Activated naive CD4-positive, alpha-beta T cell treated with anti-CD3 and anti-CD28 coated beads, Interleukin-2, amount 50 U/mL, for 72 hours (primary cell): ENCODE results near the gene ACOXL. TPM values are rescaled to one million over a fixed set of nuclear protein-coding genes. Genes with fewer than 3 reads are reported as not detected.
A peak's percentile ranks its signal among the peaks of the same experiment; 100 is the strongest.

Source experiments
- ATAC-seq, 2 donors: fragments of 150-1000 bp; cut with Tn5 transposase; 2 replicates each; pipeline ENCODE4 v1.10.0; 2021; ENCODE audit warnings: mild to moderate bottlenecking in 2 of 2, moderate library complexity in 2 of 2
- DNase-seq, 2 donors: peaks; one replicate each; pipeline ENCODE4 v3.0.0; 2021 to 2022; ENCODE audit warnings: low spot score in 2 of 2
- H3K27ac Mint-ChIP-seq, 2 donors: one replicate each; pipeline ENCODE4 v1.8.0; 2022; ENCODE audit warnings: mild to moderate bottlenecking in 2 of 2, mixed read lengths in 2 of 2
- H3K36me3 Mint-ChIP-seq, 2 donors: one replicate each; pipeline ENCODE4 v1.8.0; 2022; ENCODE audit warnings: mixed read lengths in 2 of 2
- H3K9me3 Mint-ChIP-seq, 2 donors: one replicate each; pipeline ENCODE4 v1.8.0; 2022; ENCODE audit warnings: mixed read lengths in 2 of 2
- total RNA-seq, 2 donors: library from RNA; stranded (reverse); gene quantifications; one replicate each; pipeline ENCODE4 v1.2.3, GENCODE V29; 2022

The ACOXL gene
- total RNA-seq, 2 donors from 2014 or later = 0.16 TPM; not detected in 1

GRCh38 chr2:110714452-110715224, 17.7 kb upstream of the ACOXL start:
- H3K27ac Mint-ChIP-seq = no peak overlapping the region
- H3K36me3 Mint-ChIP-seq = no peaks in the 10 kb centered on the region
- no peak for ATAC-seq
- no peak for DNase-seq
- H3K9me3 Mint-ChIP-seq = no peaks in the 10 kb centered on the region

DNA sequence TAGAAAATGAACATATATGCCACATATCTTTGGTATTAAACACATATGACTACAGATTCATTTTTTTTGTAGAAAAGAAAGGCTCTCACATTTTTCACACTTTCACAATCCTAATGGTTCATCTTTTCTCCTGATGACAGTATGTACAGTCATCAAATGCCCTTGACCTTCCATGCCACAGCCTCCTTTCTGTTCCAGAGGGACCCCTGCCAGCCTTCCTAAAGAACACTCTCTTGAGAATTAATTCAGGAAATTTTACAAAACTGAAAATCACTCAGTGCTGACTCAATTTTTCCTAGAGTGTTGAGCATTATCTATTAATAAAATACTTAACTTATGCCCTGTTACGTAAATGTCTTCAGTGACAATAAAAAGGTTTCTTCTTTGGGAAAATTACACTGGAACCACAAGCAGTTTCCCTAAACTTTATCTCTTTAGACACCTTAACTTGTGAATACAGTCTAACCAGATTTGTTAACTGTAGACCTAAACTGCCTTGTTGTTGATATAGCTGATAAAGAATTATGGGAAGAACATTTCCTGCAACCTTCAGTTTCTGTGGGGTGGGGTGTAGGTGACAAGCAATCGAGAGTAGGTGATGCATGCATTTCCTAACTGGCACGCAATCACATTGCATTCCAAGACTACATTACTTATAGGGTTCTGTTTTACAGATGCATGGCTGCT, 15.3 kb upstream of the ACOXL start:
- DNase-seq (no peak), ATAC-seq (no peak)
- Mint-ChIP-seq H3K36me3 (no peaks in the 10 kb centered on the region), H3K27ac (no peak overlapping the region), H3K9me3 (no peaks in the 10 kb centered on the region)

- H3K9me3 Mint-ChIP-seq = no peaks in the 10 kb centered on the region
- ATAC-seq (no peak), DNase-seq (no peak)
- H3K36me3 Mint-ChIP-seq = no peaks in the 10 kb centered on the region
- H3K27ac Mint-ChIP-seq = no peak overlapping the region
These were observed 14.6 kb upstream of the ACOXL start for GRCh38 chr2:110717734-110718133.

GRCh38 chr2:110718382-110718781, 14.0 kb upstream of the ACOXL start:
- no peak for DNase-seq
- H3K36me3 Mint-ChIP-seq = no peaks in the 10 kb centered on the region
- no peak overlapping the region for H3K27ac Mint-ChIP-seq
- no peaks in the 10 kb centered on the region for H3K9me3 Mint-ChIP-seq
- ATAC-seq = no peak

- H3K27ac Mint-ChIP-seq = no peak overlapping the region
- no peaks in the 10 kb centered on the region for H3K9me3 Mint-ChIP-seq
- DNase-seq (no peak), ATAC-seq (no peak)
- H3K36me3 Mint-ChIP-seq = no peaks in the 10 kb centered on the region
These were observed 13.4 kb upstream of the ACOXL start for GRCh38 chr2:110718990-110719389.

DNA sequence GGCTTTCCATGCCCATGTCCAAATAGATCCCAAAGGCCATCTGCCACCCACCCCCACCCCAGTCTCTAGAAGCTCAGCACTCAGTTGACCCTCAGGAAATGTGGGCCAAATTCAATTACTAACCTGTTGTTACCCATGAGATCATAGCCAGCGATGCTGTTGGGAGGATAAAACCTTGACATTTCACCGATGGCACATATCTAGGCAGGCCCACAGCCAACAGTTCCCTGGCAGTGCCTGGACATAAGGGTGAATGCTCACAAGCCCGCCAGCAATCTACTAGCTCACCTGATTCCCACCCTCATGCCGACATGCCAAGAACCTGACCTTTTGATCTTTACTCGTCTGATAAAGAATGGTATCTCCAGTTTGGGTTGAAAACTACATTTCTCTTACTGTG, 11.8 kb upstream of the ACOXL start:
- H3K9me3 Mint-ChIP-seq = no peaks in the 10 kb centered on the region
- ATAC-seq (no peak), DNase-seq (no peak)
- no peaks in the 10 kb centered on the region for H3K36me3 Mint-ChIP-seq
- H3K27ac Mint-ChIP-seq = no peak overlapping the region

- no peak for DNase-seq
- no peak for ATAC-seq
- Mint-ChIP-seq H3K27ac (no peak overlapping the region), H3K36me3 (no peaks in the 10 kb centered on the region), H3K9me3 (no peaks in the 10 kb centered on the region)
These were observed 7.6 kb upstream of the ACOXL start for GRCh38 chr2:110724820-110725219.

DNA sequence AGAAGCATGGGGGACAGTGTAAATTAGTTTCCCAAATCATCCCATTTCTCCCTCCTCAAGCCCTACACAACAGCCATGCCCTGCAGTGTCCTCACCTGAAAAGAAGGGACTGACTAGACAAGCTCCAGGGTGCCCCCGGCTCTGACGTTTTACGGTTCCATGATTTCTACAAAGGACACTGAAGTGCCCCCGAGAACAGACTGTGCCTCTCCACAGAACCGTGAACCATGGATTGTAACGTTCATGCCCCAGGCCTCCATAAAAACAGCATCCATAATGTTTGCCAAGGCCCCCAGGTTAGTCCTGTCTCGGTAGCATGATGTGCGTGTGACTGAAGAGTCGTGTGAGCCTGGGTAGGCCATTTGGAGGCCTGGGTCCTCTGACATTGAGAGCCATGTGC, 7.0 kb upstream of the ACOXL start:
- ATAC-seq = no peak
- H3K27ac Mint-ChIP-seq = no peak overlapping the region
- no peaks in the 10 kb centered on the region for H3K36me3 Mint-ChIP-seq
- H3K9me3 Mint-ChIP-seq = no peaks in the 10 kb centered on the region
- DNase-seq = no peak

GRCh38 chr2:110725859-110726258, 6.5 kb upstream of the ACOXL start:
- Mint-ChIP-seq H3K36me3 (no peaks in the 10 kb centered on the region), H3K9me3 (no peaks in the 10 kb centered on the region), H3K27ac (no peak overlapping the region)
- ATAC-seq (no peak), DNase-seq (no peak)

DNA sequence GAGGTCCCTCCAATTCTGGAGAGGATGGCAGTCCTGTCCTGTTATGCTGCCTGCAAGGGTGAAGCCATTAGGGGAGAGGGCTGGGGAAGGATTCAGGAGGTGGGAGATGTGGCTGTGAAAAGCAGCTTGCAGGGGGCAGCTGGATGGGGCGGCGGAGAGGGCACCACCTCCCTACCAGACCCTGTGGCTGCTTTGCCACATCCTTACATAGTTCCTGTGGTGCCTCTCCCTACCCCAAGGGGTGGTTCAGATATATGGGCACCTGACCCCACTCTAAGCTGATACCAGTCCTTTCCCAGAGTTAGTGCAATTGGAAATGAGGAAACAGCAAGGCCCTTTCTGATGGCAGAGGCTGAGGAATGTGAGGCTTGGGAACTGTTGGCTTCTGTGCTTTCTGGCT, 6.1 kb upstream of the ACOXL start:
- H3K9me3 Mint-ChIP-seq = no peaks in the 10 kb centered on the region
- peaks cover 0 to 3% of the 10 kb centered on the region in 2 donors for H3K36me3 Mint-ChIP-seq
- ATAC-seq (no peak), DNase-seq (no peak)
- no peak overlapping the region for H3K27ac Mint-ChIP-seq

DNA sequence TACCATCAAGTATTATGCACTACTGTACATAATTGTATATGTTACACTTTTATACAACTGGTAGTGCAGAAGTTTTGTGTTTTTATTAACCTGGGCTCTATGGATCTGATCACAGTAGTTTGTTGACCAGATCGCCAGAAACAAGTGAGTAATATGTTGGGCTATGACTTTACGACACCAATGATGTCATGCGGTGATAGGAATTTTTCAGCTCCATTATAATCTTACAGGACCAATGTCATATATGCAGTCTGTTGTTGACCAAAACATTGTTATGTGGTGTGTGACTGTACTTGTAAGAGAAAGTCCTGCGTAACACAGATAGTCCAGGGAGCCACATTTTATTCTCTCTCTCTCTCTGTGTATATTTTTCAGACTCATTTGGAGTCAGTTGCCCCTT, 4.5 kb upstream of the ACOXL start:
- H3K27ac Mint-ChIP-seq = no peak overlapping the region
- peaks cover 8 to 12% of the 10 kb centered on the region in 2 donors for H3K36me3 Mint-ChIP-seq
- DNase-seq = no peak
- H3K9me3 Mint-ChIP-seq = no peaks in the 10 kb centered on the region
- ATAC-seq = no peak

GRCh38 chr2:110729106-110729505, 3.3 kb upstream of the ACOXL start:
- no peak for ATAC-seq
- Mint-ChIP-seq H3K9me3 (no peaks in the 10 kb centered on the region), H3K27ac (no peak overlapping the region), H3K36me3 (peaks cover 8 to 12% of the 10 kb centered on the region in 2 donors)
- DNase-seq = no peak

DNA sequence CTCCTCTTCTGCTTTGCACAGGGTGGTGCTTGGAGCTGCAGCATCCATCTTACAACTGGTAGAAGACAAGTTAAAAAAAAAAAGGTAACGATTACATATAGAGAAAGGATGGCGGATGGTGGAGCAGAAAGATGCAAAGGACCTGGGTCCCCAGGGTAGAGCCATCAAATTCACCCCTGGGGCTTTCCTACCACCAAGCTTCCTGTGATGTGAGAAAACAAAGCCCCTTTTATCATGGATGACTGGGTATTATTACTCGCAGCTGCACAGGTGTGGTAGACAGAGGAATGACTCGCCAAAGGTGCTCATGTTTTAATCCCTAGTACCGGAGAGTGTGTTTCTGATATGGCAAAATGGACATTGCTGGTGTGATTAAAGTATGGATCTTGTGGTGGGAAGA, 1.3 kb upstream of the ACOXL start:
- Mint-ChIP-seq H3K9me3 (no peaks in the 10 kb centered on the region), H3K27ac (no peak overlapping the region), H3K36me3 (peaks cover 8 to 12% of the 10 kb centered on the region in 2 donors)
- DNase-seq (no peak), ATAC-seq (no peak)

- no peak overlapping the region for H3K27ac Mint-ChIP-seq
- no peak for ATAC-seq
- H3K36me3 Mint-ChIP-seq = peaks cover 8 to 29% of the 10 kb centered on the region in 2 donors
- DNase-seq = no peak
- peaks cover 5 to 7% of the 10 kb centered on the region in 2 donors for H3K9me3 Mint-ChIP-seq
These were observed 3.0 kb downstream of the ACOXL start for GRCh38 chr2:110735366-110735765.

DNA sequence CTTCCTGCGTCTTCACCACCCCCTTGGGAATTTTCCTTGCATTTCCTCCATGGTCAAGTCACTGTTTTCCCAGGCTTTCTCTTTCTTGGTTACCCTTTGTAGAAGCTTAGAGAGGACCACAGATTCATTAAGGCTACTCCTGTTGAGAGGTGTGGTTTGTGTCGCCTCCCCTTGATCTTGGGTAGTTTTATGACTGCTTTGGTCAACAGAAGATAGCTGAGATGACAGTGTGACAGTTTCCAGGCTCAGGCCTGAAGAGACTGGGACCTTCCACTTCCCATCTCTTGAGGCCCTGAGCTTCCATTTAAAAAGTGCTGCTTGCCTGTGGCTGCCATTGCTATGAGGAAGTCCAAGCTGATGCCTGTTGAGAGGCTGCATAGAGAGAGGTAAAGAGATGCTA, 5.4 kb downstream of the ACOXL start:
- ATAC-seq = no peak
- H3K27ac Mint-ChIP-seq = no peak overlapping the region
- DNase-seq = no peak
- peaks cover 5 to 7% of the 10 kb centered on the region in 2 donors for H3K9me3 Mint-ChIP-seq
- H3K36me3 Mint-ChIP-seq = peaks cover 0 to 16% of the 10 kb centered on the region in 2 donors

GRCh38 chr2:110740747-110741349, 8.5 kb downstream of the ACOXL start:
- no peak overlapping the region for H3K27ac Mint-ChIP-seq
- DNase-seq (no peak), ATAC-seq (no peak)
- H3K36me3 Mint-ChIP-seq = peaks cover 0 to 16% of the 10 kb centered on the region in 2 donors
- peaks cover 5 to 7% of the 10 kb centered on the region in 2 donors for H3K9me3 Mint-ChIP-seq

DNA sequence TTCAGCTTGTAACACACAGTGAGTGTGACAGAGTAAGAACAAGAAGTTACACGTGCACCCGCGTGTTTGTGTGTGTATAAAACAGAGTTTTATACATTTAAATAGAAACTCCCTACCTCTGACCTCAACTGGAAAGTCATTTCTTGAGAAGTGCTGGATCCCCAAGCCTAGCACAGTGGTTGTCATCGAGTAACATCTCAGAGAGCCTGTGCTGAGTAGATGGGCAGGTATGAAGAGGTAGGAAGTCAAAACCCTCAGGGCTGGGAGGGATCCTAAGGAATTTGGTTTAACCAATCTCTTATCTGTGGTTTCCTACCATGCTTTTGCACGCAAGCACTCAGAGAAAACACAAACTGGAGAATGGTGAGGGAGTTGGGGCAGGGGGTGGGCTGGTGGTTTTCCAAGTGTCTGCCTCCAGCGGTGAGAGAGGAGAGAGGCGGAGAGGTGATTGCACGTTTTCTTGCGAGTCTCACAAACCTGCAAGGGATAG, 9.2 kb downstream of the ACOXL start:
- Mint-ChIP-seq H3K9me3 (peaks cover 5 to 7% of the 10 kb centered on the region in 2 donors), H3K36me3 (peaks cover 0 to 16% of the 10 kb centered on the region in 2 donors), H3K27ac (no peak overlapping the region)
- ATAC-seq (peak in 1 of 2 donors; percentile 75), DNase-seq (no peak)
